ENCODE data around the gene FKBP11.

Gene FKBP11

GRCh38 chr12:48925304-48926011 lies at the start of gene FKBP11:
TSS of gene FKBP11 (minus strand) at chr12:48925492. CDS start at chr12:48925428, 64 bp downstream.
- in situ Hi-C loops (cut with MboI; ENCODE audit: low sequenced_read_pairs) = no loop called here

- in situ Hi-C loops (cut with MboI; ENCODE audit: low sequenced_read_pairs) = no loop called here
These were observed 48.8 kb upstream of the FKBP11 start for GRCh38 chr12:48973941-48974673.

GRCh38 chr12:48973531-48973930 lies 48.2 kb upstream of the FKBP11 start:
- in situ Hi-C loops (cut with MboI; ENCODE audit: low sequenced_read_pairs) = no loop called here

GRCh38 chr12:48972952-48973483 lies 47.7 kb upstream of the FKBP11 start:
- in situ Hi-C loops (cut with MboI; ENCODE audit: low sequenced_read_pairs) = no loop called here

GRCh38 chr12:48972213-48972951 lies 47.1 kb upstream of the FKBP11 start:
- in situ Hi-C loops (cut with MboI; ENCODE audit: low sequenced_read_pairs) = no loop called here

GRCh38 chr12:48970702-48971334 lies 45.5 kb upstream of the FKBP11 start:
- in situ Hi-C loops (cut with MboI; ENCODE audit: low sequenced_read_pairs) = no loop called here

- in situ Hi-C loops (cut with MboI; ENCODE audit: low sequenced_read_pairs) = no loop called here
These were observed 44.8 kb upstream of the FKBP11 start for GRCh38 chr12:48969833-48970701.

- in situ Hi-C loops (cut with MboI; ENCODE audit: low sequenced_read_pairs) = no loop called here
These were observed 44.0 kb upstream of the FKBP11 start for GRCh38 chr12:48969160-48969771.

- in situ Hi-C loops (cut with MboI; ENCODE audit: low sequenced_read_pairs) = no loop called here
These were observed 43.2 kb upstream of the FKBP11 start for GRCh38 chr12:48968467-48968866.

- in situ Hi-C loops (cut with MboI; ENCODE audit: low sequenced_read_pairs) = no loop called here
These were observed 42.7 kb upstream of the FKBP11 start for GRCh38 chr12:48967991-48968390.

- in situ Hi-C loops (cut with MboI; ENCODE audit: low sequenced_read_pairs) = no loop called here
These were observed 41.0 kb upstream of the FKBP11 start for GRCh38 chr12:48966177-48966895.

- in situ Hi-C loops (cut with MboI; ENCODE audit: low sequenced_read_pairs) = no loop called here
These were observed 40.1 kb upstream of the FKBP11 start for GRCh38 chr12:48965298-48965838.

- in situ Hi-C loops (cut with MboI; ENCODE audit: low sequenced_read_pairs) = no loop called here
These were observed 36.5 kb upstream of the FKBP11 start for GRCh38 chr12:48961801-48962200.

GRCh38 chr12:48961331-48961730 lies 36.0 kb upstream of the FKBP11 start:
- in situ Hi-C loops (cut with MboI; ENCODE audit: low sequenced_read_pairs) = no loop called here

- in situ Hi-C loops (cut with MboI; ENCODE audit: low sequenced_read_pairs) = no loop called here
These were observed 35.5 kb upstream of the FKBP11 start for GRCh38 chr12:48960834-48961233.

GRCh38 chr12:48958049-48958388 lies 32.7 kb upstream of the FKBP11 start:
- in situ Hi-C loops (cut with MboI; ENCODE audit: low sequenced_read_pairs) = no loop called here

GRCh38 chr12:48957141-48958048 lies 32.1 kb upstream of the FKBP11 start, which contains the start of gene ARF3:
TSS of gene ARF3 (minus strand) at chr12:48957487. CDS start at chr12:48941095, 16,392 bp downstream.
- in situ Hi-C loops (cut with MboI; ENCODE audit: low sequenced_read_pairs) = no loop called here
